ENCODE data around the gene IL17RA.

GRCh38 chr22:17095538-17095937 lies 10.7 kb downstream of the IL17RA start:
- TF ChIP-seq CTCF (IDR thresholded peaks at IDR 0.05; ENCODE audit: extremely low read depth in 1 of 2, insufficient read depth in 1 of 2, low read depth in 1 of 2, low read length in 2 of 2) (peak; percentile 30 to 37), POLR2AphosphoS5 (IDR thresholded peaks at IDR 0.05; ENCODE audit: insufficient read depth, low read depth, low read length) (no peak)
